HCT116 (cell line): ENCODE measurements around the gene FHOD1. TPM values are rescaled to one million over a fixed set of nuclear protein-coding genes. Genes with fewer than 3 reads are reported as not detected.
A peak's percentile ranks its signal among the peaks of the same experiment; 100 is the strongest.

Experiments
- ATAC-seq: fragments of 200-7000 bp; cut with Tn5 transposase; 2 replicates; pipeline ENCODE4 v1.9.1; 2020; ENCODE audit warnings: mild to moderate bottlenecking, moderate library complexity
- BruUV-seq: library from RNA; stranded (reverse); fragments of 400-500 nt; replicated peaks from 2 replicates; lab custom pipeline; 2021; lab: Mats Ljungman, UMichigan
- CTCF ChIA-PET: fragments of 300-600 bp; sonication (Branson Sonifier 250); formaldehyde crosslinking; loops from one replicate; lab custom pipeline; 2021; ENCODE audit warnings: antibody characterized with exemption; lab: Charles Lee
- POLR2A ChIA-PET: fragments of 300-600, 350-600 bp; sonication (Branson Sonifier 250); formaldehyde crosslinking; loops from one replicate; lab custom pipeline; 2021; ENCODE audit warnings: antibody characterized with exemption; lab: Charles Lee
- RAD21 ChIA-PET, 2 experiments: fragments of 300-600 bp; sonication (Branson Sonifier 250); formaldehyde crosslinking; loops; one replicate each; lab custom pipeline; 2023; ENCODE audit warnings: low total read pairs in 2 of 2; ENCODE audit not compliant: uncharacterized antibody in 2 of 2, unreplicated experiment in 2 of 2, low non-redundant PET in 1 of 2; lab: Charles Lee
- DNase-seq: peaks from one replicate; pipeline ENCODE4 v3.0.0-alpha.2; 2010; ENCODE audit warnings: low read depth, low spot score
- H2AFZ ChIP-seq: fragments of 200-600 bp; shearing (Covaris generic), sonication (generic); 2 replicates; pipeline ENCODE4 v1.6.1; 2017; ENCODE audit warnings: low read depth, mixed run types, mixed read lengths, antibody characterized with exemption, low read length; ENCODE audit not compliant: poor library complexity, severe bottlenecking
- H3K27ac ChIP-seq: 2 replicates; pipeline ENCODE4 v1.5.1; 2012; ENCODE audit warnings: low read depth, low read length
- H3K27me3 ChIP-seq: fragments of 200-600 bp; sonication (generic); 2 replicates; pipeline ENCODE4 v1.6.1; 2016; ENCODE audit warnings: mixed run types, low read length, mixed read lengths; ENCODE audit not compliant: insufficient read depth
- H3K36me3 ChIP-seq, 2 experiments: fragments of 200-500 bp in 1 of 2; fragments of 200-600 bp in 1 of 2; sonication (Bioruptor generic) in 1 of 2; sonication (generic) in 1 of 2; 2 replicates each; pipeline versions ENCODE4 v1.5.1 to v1.6.1; 2014 to 2016; ENCODE audit warnings: low read length in 2 of 2, inconsistent platforms in 1 of 2, mixed read lengths in 1 of 2, mixed run types in 1 of 2; ENCODE audit not compliant: insufficient read depth in 2 of 2, control insufficient read depth in 1 of 2
- H3K4me1 ChIP-seq, 2 experiments: fragments of 200-600 bp in 1 of 2; sonication (generic) in 1 of 2; 2 replicates each; pipeline versions ENCODE4 v1.5.1 to v1.6.1; 2012 to 2017; ENCODE audit warnings: low read length in 2 of 2, inconsistent platforms in 1 of 2, mild to moderate bottlenecking in 1 of 2, mixed read lengths in 1 of 2, mixed run types in 1 of 2, moderate library complexity in 1 of 2; ENCODE audit not compliant: insufficient read depth in 2 of 2, control insufficient read depth in 1 of 2
- H3K4me2 ChIP-seq: fragments of 200-600 bp; sonication (generic); 2 replicates; pipeline ENCODE4 v1.6.1; 2017; ENCODE audit warnings: mixed run types, low read length, mixed read lengths
- H3K4me3 ChIP-seq, 2 experiments: fragments of 200-600 bp in 1 of 2; sonication (generic) in 1 of 2; replicated peaks in 1 of 2; 2 replicates each; pipeline ENCODE4 v1.5.1; 2011 to 2016; ENCODE audit warnings: low read length in 2 of 2, control low read depth in 1 of 2, low read depth in 1 of 2, mild to moderate bottlenecking in 1 of 2, mixed read lengths in 1 of 2, mixed run types in 1 of 2
- H3K79me2 ChIP-seq: fragments of 200-600 bp; sonication (generic); 2 replicates; pipeline ENCODE4 v1.6.1; 2017; ENCODE audit warnings: mild to moderate bottlenecking, mixed run types, low read length, moderate library complexity, mixed read lengths; ENCODE audit not compliant: insufficient read depth
- H3K9ac ChIP-seq: fragments of 200-600 bp; sonication (generic); 2 replicates; pipeline ENCODE4 v1.6.1; 2016; ENCODE audit warnings: low read length, mixed read lengths
- H3K9me2 ChIP-seq: fragments of 200-600 bp; sonication (generic), shearing (Covaris generic); 2 replicates; pipeline ENCODE4 v1.6.1; 2017; ENCODE audit warnings: mixed run types, mild to moderate bottlenecking, moderate library complexity; ENCODE audit not compliant: insufficient read depth
- H3K9me3 ChIP-seq, 2 experiments: fragments of 200-500 bp in 1 of 2; fragments of 200-600 bp in 1 of 2; sonication (Bioruptor generic) in 1 of 2; sonication (generic) in 1 of 2; 2 replicates each; pipeline ENCODE4 v1.6.1; 2014 to 2017; ENCODE audit warnings: low read length in 2 of 2, mixed read lengths in 2 of 2, inconsistent platforms in 1 of 2, low read depth in 1 of 2, mild to moderate bottlenecking in 1 of 2, mixed run types in 1 of 2, moderate library complexity in 1 of 2; ENCODE audit not compliant: control insufficient read depth in 1 of 2, insufficient read depth in 1 of 2
- H4K20me1 ChIP-seq: fragments of 200-600 bp; sonication (generic), shearing (Covaris generic); 2 replicates; pipeline ENCODE4 v1.6.1; 2017; ENCODE audit warnings: mixed run types, mild to moderate bottlenecking, moderate library complexity; ENCODE audit not compliant: insufficient read depth
- CBX3 ChIP-seq: IDR thresholded peaks from 2 replicates; pipeline ENCODE4 v1.6.1; 2012; ENCODE audit warnings: low read depth
- EGR1 ChIP-seq: IDR thresholded peaks from 2 replicates; pipeline ENCODE4 v1.6.1; 2012; ENCODE audit warnings: low read depth
- EZH2 ChIP-seq: fragments of 200-600 bp; sonication (generic); IDR thresholded peaks from 2 replicates; pipeline ENCODE4 v1.6.1; 2017; ENCODE audit warnings: antibody characterized with exemption, mixed run types
- FOSL1 ChIP-seq: IDR thresholded peaks from 2 replicates; pipeline ENCODE4 v1.6.1; 2012; ENCODE audit warnings: low read depth
- JUND ChIP-seq: IDR thresholded peaks from 2 replicates; pipeline ENCODE4 v1.6.1; 2012
- POLR2AphosphoS5 ChIP-seq: IDR thresholded peaks from 2 replicates; pipeline ENCODE4 v1.6.1; 2011; ENCODE audit warnings: mild to moderate bottlenecking, low read depth, low read length, moderate library complexity
- RAD21 ChIP-seq: IDR thresholded peaks from 2 replicates; pipeline ENCODE4 v1.6.1; 2012; ENCODE audit warnings: low read depth, mild to moderate bottlenecking
- SRF ChIP-seq: IDR thresholded peaks from 2 replicates; pipeline ENCODE4 v1.6.1; 2012; ENCODE audit warnings: low read depth
- TCF7L2 ChIP-seq: IDR thresholded peaks from 2 replicates; pipeline ENCODE4 v1.7.0; 2011; ENCODE audit warnings: borderline replicate concordance, inconsistent platforms; ENCODE audit not compliant: insufficient read depth, insufficient read length; ENCODE audit errors: extremely low read depth
- YY1 ChIP-seq: IDR thresholded peaks from 2 replicates; pipeline ENCODE4 v1.6.1; 2011; ENCODE audit warnings: low read length, low read depth, moderate library complexity, mild to moderate bottlenecking; ENCODE audit not compliant: insufficient replicate concordance; ENCODE audit errors: extremely low read depth
- ZFX ChIP-seq: fragments of 450-650 bp; IDR thresholded peaks from 2 replicates; pipeline ENCODE4 v1.6.1; 2017
- intact Hi-C: fragments of 100-400 bp; cut with micrococcal nuclease; formaldehyde crosslinking; loops from 2 replicates; pipeline ENCODE4 v1.10.0; 2022
- total RNA-seq: library from RNA; stranded (reverse); gene quantifications from one replicate; pipeline ENCODE4 v1.2.1, GENCODE V29; 2021; ENCODE audit not compliant: unreplicated experiment
- TF ChIP-seq, protein P1 (sequence below): IDR thresholded peaks from 2 replicates; pipeline ENCODE4 v1.6.1; 2012
- TF ChIP-seq, protein P2 (sequence below): IDR thresholded peaks from 2 replicates; pipeline ENCODE4 v1.6.1; 2012
- TF ChIP-seq, protein P3 (sequence below): IDR thresholded peaks from 2 replicates; pipeline ENCODE4 v1.6.1; 2011; ENCODE audit warnings: mild to moderate bottlenecking, low read length, moderate library complexity; ENCODE audit not compliant: insufficient replicate concordance; ENCODE audit errors: extremely low read depth

The FHOD1 gene
- total RNA-seq, 1 experiment from 2014 or later: 69.2 TPM

DNA sequence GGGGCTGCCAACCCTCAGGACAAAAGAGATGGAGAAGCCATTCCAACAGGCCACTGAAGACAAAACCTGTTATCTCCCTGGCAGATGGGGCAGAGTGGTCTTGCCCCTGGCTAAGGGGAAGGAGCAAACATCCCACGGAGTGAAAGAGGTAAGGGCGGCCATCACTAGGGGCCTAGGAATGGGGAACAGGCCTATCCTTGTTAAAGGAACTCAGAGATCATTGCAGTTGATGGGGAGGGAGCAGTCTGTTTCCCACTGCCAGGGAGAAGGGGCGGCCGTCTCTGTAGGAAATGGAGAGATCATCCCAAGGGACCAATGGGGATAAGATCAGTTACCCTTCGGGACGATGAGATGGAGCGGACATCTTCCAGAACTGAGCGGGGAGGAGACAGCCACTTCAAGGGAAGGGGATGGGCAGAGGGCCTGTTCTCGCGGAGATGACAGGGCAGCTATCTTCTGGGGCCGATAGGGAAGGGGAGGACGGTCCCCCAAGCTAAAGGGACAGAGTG lies 20.9 kb downstream of the FHOD1 start:
- Histone ChIP-seq H3K4me2 (peak overlapping the region; percentile 88), H3K9ac (peak overlapping the region; percentile 80)

More for the DNA sequence above, 20.9 kb downstream of the FHOD1 start:
- Histone ChIP-seq H3K79me2 (peaks cover 18% of the 10 kb centered on the region), H3K27ac (no peak overlapping the region), H3K9me3 (no peaks in the 10 kb centered on the region), H3K4me1 (peaks cover 6 to 18% of the 10 kb centered on the region in 2 experiments; a peak in 3 of 4 replicates), H4K20me1 (no peaks in the 10 kb centered on the region), H3K4me3 (peak overlapping the region; percentile 80 to 88)
- intact Hi-C loops: no loop called here
- TF ChIP-seq, protein P1, sequence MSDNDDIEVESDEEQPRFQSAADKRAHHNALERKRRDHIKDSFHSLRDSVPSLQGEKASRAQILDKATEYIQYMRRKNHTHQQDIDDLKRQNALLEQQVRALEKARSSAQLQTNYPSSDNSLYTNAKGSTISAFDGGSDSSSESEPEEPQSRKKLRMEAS: no peak
- TF ChIP-seq EZH2 (no peak), CBX3 (no peak), POLR2AphosphoS5 (no peak), JUND (no peak), TCF7L2 (no peak), ZFX (no peak), FOSL1 (no peak), SRF (no peak), YY1 (no peak), EGR1 (no peak), RAD21 (no peak)
- TF ChIP-seq, protein P2, sequence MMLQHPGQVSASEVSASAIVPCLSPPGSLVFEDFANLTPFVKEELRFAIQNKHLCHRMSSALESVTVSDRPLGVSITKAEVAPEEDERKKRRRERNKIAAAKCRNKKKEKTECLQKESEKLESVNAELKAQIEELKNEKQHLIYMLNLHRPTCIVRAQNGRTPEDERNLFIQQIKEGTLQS: no peak
- TF ChIP-seq, protein P3, sequence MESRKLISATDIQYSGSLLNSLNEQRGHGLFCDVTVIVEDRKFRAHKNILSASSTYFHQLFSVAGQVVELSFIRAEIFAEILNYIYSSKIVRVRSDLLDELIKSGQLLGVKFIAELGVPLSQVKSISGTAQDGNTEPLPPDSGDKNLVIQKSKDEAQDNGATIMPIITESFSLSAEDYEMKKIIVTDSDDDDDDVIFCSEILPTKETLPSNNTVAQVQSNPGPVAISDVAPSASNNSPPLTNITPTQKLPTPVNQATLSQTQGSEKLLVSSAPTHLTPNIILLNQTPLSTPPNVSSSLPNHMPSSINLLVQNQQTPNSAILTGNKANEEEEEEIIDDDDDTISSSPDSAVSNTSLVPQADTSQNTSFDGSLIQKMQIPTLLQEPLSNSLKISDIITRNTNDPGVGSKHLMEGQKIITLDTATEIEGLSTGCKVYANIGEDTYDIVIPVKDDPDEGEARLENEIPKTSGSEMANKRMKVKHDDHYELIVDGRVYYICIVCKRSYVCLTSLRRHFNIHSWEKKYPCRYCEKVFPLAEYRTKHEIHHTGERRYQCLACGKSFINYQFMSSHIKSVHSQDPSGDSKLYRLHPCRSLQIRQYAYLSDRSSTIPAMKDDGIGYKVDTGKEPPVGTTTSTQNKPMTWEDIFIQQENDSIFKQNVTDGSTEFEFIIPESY: no peak
- TF ChIP-seq, all 23 proteins: peak for 0
- no peak overlapping the region for H2AFZ ChIP-seq
- RAD21 ChIA-PET: interaction anchor here in 1 of 2 experiments (1.0 kb wide), 1 partner anchor 20 kb away, joined by 6 read pairs; the partner anchor contains the start of gene FHOD1
- peaks cover 12 to 29% of the 10 kb centered on the region in 2 experiments; a peak in 3 of 4 replicates for H3K36me3 ChIP-seq
- no peaks in the 10 kb centered on the region for H3K27me3 ChIP-seq
- H3K9me2 ChIP-seq: no peaks in the 10 kb centered on the region
- CTCF ChIA-PET: interaction anchor here (0.7 to 2.5 kb wide), 7 partner anchors 10 to 265 kb away, joined by 3 to 10 read pairs (median 4); partner anchors contain the start of genes ATP6V0D1, CES3 and ELMO3
- ATAC-seq (no peak), DNase-seq (no peak)
- POLR2A ChIA-PET: interaction anchor here (0.9 to 1.6 kb wide), 6 partner anchors 9 to 41 kb away, joined by 3 to 13 read pairs (median 3); partner anchors contain the start of gene FHOD1
- TSS peak; percentile 32 for BruUV-seq
